ENCODE measurements around the gene DHX34. TPM values are rescaled to one million over a fixed set of nuclear protein-coding genes. Genes with fewer than 3 reads are reported as not detected.

The DHX34 gene
- total and polyA plus RNA-seq, 2 donors from 2014 or later, result 7.2 to 13.6 TPM

DNA sequence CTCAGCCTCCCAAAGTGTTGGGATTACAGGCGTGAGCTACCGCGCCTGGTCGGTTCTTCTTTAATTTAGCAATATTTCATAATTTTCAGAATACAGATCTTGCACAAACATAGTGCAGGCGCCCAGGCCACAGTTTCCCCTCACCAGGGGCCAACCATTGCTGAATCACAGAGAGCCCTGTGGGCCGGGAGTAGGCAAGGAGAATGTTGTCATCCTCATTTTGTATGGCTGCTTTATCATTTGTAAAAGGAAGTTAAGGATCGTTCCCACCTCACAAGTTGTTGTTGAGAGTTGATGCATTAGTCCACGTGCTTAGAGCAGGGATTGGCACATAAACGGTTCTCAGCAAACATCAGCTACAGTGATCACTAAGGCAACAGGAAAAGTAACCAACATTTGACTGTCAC, 40.0 kb downstream of the DHX34 start:
- Histone ChIP-seq H3K9ac (ENCODE audit: low read length in 3 of 3) (no peak overlapping the region), H3K4me3 (ENCODE audit: low read length in 3 of 3) (no peak overlapping the region), H3K27me3 (ENCODE audit: control insufficient read depth, insufficient read depth, low read length) (no peaks in the 10 kb centered on the region), H3K4me1 (ENCODE audit: control insufficient read depth in 2 of 3, insufficient read depth in 2 of 3, low read depth in 1 of 3, low read length in 3 of 3) (no peaks in the 10 kb centered on the region), H3K27ac (ENCODE audit: low read depth in 2 of 2, low read length in 2 of 2) (no peak overlapping the region), H3K36me3 (ENCODE audit: control insufficient read depth in 2 of 3, insufficient read depth in 3 of 3, low read length in 3 of 3) (no peaks in the 10 kb centered on the region), H3K9me3 (ENCODE audit: control insufficient read depth in 2 of 3, insufficient read depth in 1 of 3, low read length in 3 of 3) (no peaks in the 10 kb centered on the region)
- DNase-seq, result no peak
- FAIRE-seq, result no peak
- intact Hi-C loops (cut with DNase I), result no loop called here
- TF ChIP-seq, protein P1, sequence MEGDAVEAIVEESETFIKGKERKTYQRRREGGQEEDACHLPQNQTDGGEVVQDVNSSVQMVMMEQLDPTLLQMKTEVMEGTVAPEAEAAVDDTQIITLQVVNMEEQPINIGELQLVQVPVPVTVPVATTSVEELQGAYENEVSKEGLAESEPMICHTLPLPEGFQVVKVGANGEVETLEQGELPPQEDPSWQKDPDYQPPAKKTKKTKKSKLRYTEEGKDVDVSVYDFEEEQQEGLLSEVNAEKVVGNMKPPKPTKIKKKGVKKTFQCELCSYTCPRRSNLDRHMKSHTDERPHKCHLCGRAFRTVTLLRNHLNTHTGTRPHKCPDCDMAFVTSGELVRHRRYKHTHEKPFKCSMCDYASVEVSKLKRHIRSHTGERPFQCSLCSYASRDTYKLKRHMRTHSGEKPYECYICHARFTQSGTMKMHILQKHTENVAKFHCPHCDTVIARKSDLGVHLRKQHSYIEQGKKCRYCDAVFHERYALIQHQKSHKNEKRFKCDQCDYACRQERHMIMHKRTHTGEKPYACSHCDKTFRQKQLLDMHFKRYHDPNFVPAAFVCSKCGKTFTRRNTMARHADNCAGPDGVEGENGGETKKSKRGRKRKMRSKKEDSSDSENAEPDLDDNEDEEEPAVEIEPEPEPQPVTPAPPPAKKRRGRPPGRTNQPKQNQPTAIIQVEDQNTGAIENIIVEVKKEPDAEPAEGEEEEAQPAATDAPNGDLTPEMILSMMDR (IDR thresholded peaks at IDR 0.05; ENCODE audit: borderline replicate concordance, extremely low read depth, insufficient read depth), result no peak

DNA sequence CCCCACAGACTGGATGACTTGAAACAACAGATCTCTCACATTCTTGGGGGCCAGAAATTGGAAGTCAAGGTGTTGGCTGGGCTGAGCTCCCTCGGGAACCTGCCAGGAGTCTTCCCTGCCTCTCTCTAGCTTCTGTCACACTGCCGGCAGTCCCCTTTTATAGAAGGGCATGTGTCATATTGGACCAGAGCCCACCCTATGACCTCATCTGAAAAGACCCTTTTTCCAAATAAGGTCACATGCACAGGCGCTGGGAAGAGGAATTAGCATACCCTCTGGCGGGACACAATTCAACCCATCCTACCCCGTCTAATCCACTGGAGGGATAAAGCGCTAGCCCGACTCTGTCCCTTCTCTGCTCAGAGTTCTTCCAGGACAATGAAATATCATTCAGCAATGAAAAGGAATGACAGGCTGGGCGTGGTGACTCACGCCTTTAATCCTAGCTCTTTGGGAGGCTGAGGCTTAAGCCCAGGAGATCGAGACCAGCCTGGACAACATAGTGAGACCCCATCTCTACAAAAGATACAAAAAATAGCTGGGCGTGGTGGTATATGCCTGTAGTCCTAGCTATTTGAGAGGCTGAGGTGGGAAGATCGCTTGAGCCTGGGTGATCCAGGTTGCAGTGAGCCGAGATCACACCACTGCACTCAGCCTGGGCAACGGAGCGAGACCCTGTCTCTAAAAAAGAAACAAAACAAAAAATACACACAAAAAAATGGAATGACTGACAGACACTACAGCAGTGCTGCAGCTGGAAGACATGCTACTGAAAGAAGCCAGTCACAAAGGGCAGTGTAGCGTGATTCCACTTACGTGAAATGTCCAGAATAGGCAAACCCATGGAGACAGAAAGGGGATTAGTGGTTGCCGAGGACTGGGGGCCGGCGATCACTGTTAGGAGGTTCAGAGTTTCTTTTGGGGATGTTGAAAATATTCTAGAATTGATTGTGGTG, 41.7 kb downstream of the DHX34 start:
- DNase-seq, result no peak
- H3K27ac ChIP-seq (ENCODE audit: low read depth in 2 of 2, low read length in 2 of 2), result no peak overlapping the region
- no peak overlapping the region for H3K9ac ChIP-seq (ENCODE audit: low read length in 3 of 3)
- H3K4me1 ChIP-seq (ENCODE audit: control insufficient read depth in 2 of 3, insufficient read depth in 2 of 3, low read depth in 1 of 3, low read length in 3 of 3), result no peaks in the 10 kb centered on the region
- no peaks in the 10 kb centered on the region for H3K27me3 ChIP-seq (ENCODE audit: control insufficient read depth, insufficient read depth, low read length)
- H3K9me3 ChIP-seq (ENCODE audit: control insufficient read depth in 2 of 3, insufficient read depth in 1 of 3, low read length in 3 of 3), result no peaks in the 10 kb centered on the region
- TF ChIP-seq, protein P1 (IDR thresholded peaks at IDR 0.05; ENCODE audit: borderline replicate concordance, extremely low read depth, insufficient read depth), result no peak
- no peaks in the 10 kb centered on the region for H3K36me3 ChIP-seq (ENCODE audit: control insufficient read depth in 2 of 3, insufficient read depth in 3 of 3, low read length in 3 of 3)
- intact Hi-C loops (cut with DNase I), result no loop called here
- no peak for FAIRE-seq
- no peak overlapping the region for H3K4me3 ChIP-seq (ENCODE audit: low read length in 3 of 3)

- Histone ChIP-seq H3K36me3 (ENCODE audit: control insufficient read depth in 2 of 3, insufficient read depth in 3 of 3, low read length in 3 of 3) (no peaks in the 10 kb centered on the region), H3K27me3 (ENCODE audit: control insufficient read depth, insufficient read depth, low read length) (no peaks in the 10 kb centered on the region), H3K27ac (ENCODE audit: low read depth in 2 of 2, low read length in 2 of 2) (no peak overlapping the region), H3K9me3 (ENCODE audit: control insufficient read depth in 2 of 3, insufficient read depth in 1 of 3, low read length in 3 of 3) (no peaks in the 10 kb centered on the region), H3K4me1 (ENCODE audit: control insufficient read depth in 2 of 3, insufficient read depth in 2 of 3, low read depth in 1 of 3, low read length in 3 of 3) (no peaks in the 10 kb centered on the region), H3K4me3 (ENCODE audit: low read length in 3 of 3) (no peak overlapping the region), H3K9ac (ENCODE audit: low read length in 3 of 3) (no peak overlapping the region)
- FAIRE-seq (no peak), DNase-seq (peak; percentile 58 to 84 (median 74))
- TF ChIP-seq, protein P1 (IDR thresholded peaks at IDR 0.05; ENCODE audit: borderline replicate concordance, extremely low read depth, insufficient read depth), result peak; percentile 77
- intact Hi-C loops (cut with DNase I), result no loop called here
Measured at GRCh38 chr19:47391510-47392223, 42.6 kb downstream of the DHX34 start.
